K562 (cell line): Measurements from ENCODE around the gene SERTAD4. TPM values are rescaled to one million over a fixed set of nuclear protein-coding genes. Genes with fewer than 3 reads are reported as not detected.

Experiments
- CHD2 ChIP-seq: IDR thresholded peaks from 2 replicates; pipeline ENCODE4 v1.6.1; 2011; ENCODE audit warnings: low read depth, low read length
- CTCF ChIP-seq, 3 experiments: IDR thresholded peaks in 2 of 3; conservative IDR thresholded peaks in 1 of 3; 2 replicates each; pipeline ENCODE4 v1.5.1; 2011 to 2012; ENCODE audit warnings: low read length in 3 of 3, mild to moderate bottlenecking in 3 of 3, control low read depth in 2 of 3, improper control_type of control experiment in 1 of 3, inconsistent platforms in 1 of 3, low read depth in 1 of 3, mixed read lengths in 1 of 3, moderate library complexity in 1 of 3; ENCODE audit not compliant: insufficient read depth in 2 of 3
- NR2C1 ChIP-seq, 2 experiments: fragments of 450-650 bp; IDR thresholded peaks; 2 replicates each; pipeline ENCODE4 v1.6.1; 2017; ENCODE audit warnings: mild to moderate bottlenecking in 2 of 2, antibody characterized with exemption in 1 of 2, inconsistent platforms in 1 of 2, missing compliant biosample characterization in 1 of 2, missing genetic modification characterization in 1 of 2
- NRF1 ChIP-seq, 2 experiments: fragments of 450-650 bp; IDR thresholded peaks in 1 of 2; conservative IDR thresholded peaks in 1 of 2; 2 replicates each; pipeline ENCODE4 v1.6.1; 2014; ENCODE audit warnings: mild to moderate bottlenecking in 2 of 2
- THAP12 ChIP-seq: fragments of 250-450 bp; sonication (Bioruptor Pico); IDR thresholded peaks from 2 replicates; pipeline ENCODE4 v1.9.0; 2021; ENCODE audit warnings: mild to moderate bottlenecking, inconsistent platforms
- TSC22D4 ChIP-seq: fragments of 450-650 bp; IDR thresholded peaks from 2 replicates; pipeline ENCODE4 v1.6.1; 2016; ENCODE audit warnings: missing genetic modification characterization, missing biosample characterization, control low read depth
- ZNF699 ChIP-seq: fragments of 250-450 bp; sonication (Bioruptor Pico); IDR thresholded peaks from 2 replicates; pipeline ENCODE4 v1.8.0; 2021; ENCODE audit warnings: mild to moderate bottlenecking, moderate library complexity; ENCODE audit not compliant: insufficient replicate concordance
- polyA plus RNA-seq, 8 experiments: library from polyadenylated mRNA; depleted of rRNA in 4 of 8; stranded (reverse) in 5 of 8; unstranded in 3 of 8; fragments of >200 nt; fragmentation: Nextera tagmentation in 2 of 8; fragmentation: Illumina TruSeq in 1 of 8; extraction: Ambion mirVana in 2 of 8; extraction: Trizol in 1 of 8; gene quantifications; 2 replicates each; pipeline versions ENCODE4 v1.2.1 to v1.2.3, GENCODE V29; 2011 to 2014; ENCODE audit warnings: inconsistent platforms in 1 of 8, missing spikeins in 1 of 8
- total RNA-seq, 7 experiments: library from RNA; depleted of rRNA in 6 of 7; stranded (reverse); fragments of >200 nt in 6 of 7; fragmentation: Illumina TruSeq in 2 of 7; extraction: Trizol in 2 of 7; gene quantifications; 2 replicates each; pipeline versions ENCODE4 v1.2.1 to v1.2.3, GENCODE V29; 2011 to 2021; ENCODE audit warnings: low replicate concordance in 1 of 7
- TF ChIP-seq, protein P1 (sequence below): sonication (generic); formaldehyde crosslinking; IDR thresholded peaks from 2 replicates; pipeline ENCODE4 v1.9.0; 2022; ENCODE audit warnings: mild to moderate bottlenecking, missing genetic modification reagents

The SERTAD4 gene
- total and polyA plus RNA-seq, 9 of the 15 experiments (the other 6 are each of a cell fraction or from before 2014, with no cell fraction given) = not detected

GRCh38 chr1:210189426-210189825 lies 43.2 kb upstream of the SERTAD4 start (continued):
- TF ChIP-seq NRF1 (conservative IDR thresholded peaks at IDR 0.05 in 1 of 2, IDR thresholded peaks at IDR 0.05 in 1 of 2) = no peak
- no peak for TF ChIP-seq CHD2
- TF ChIP-seq, protein P1, sequence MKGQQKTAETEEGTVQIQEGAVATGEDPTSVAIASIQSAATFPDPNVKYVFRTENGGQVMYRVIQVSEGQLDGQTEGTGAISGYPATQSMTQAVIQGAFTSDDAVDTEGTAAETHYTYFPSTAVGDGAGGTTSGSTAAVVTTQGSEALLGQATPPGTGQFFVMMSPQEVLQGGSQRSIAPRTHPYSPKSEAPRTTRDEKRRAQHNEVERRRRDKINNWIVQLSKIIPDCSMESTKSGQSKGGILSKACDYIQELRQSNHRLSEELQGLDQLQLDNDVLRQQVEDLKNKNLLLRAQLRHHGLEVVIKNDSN = no peak
- no peak for TF ChIP-seq NR2C1 (IDR thresholded peaks at IDR 0.05)
- no peak for TF ChIP-seq NR2C1 (tag; IDR thresholded peaks at IDR 0.05)
- TF ChIP-seq TSC22D4 (tag) = no peak
- no peak for TF ChIP-seq ZNF699 (CRISPR knock-in tag)
- no peak for TF ChIP-seq CTCF (IDR thresholded peaks at IDR 0.05 in 2 of 3, conservative IDR thresholded peaks at IDR 0.05 in 1 of 3; ENCODE audit: insufficient read depth in 2 of 3, low read depth in 1 of 3, low read length in 3 of 3)
- TF ChIP-seq THAP12 (CRISPR knock-in tag) = no peak
- TF ChIP-seq, all 486 proteins: peak for 0
